HepG2 (cell line): ENCODE measurements around the gene NKAIN2. TPM values are rescaled to one million over a fixed set of nuclear protein-coding genes. Genes with fewer than 3 reads are reported as not detected.

ENCODE experiments used
- ATAC-seq: fragments of 200-7000 bp; cut with Tn5 transposase; 3 replicates; pipeline ENCODE4 v1.9.1; 2020; ENCODE audit warnings: mild to moderate bottlenecking, moderate library complexity
- BruUV-seq: library from RNA; stranded (reverse); fragments of 400-500 nt; replicated peaks from 2 replicates; lab custom pipeline; 2021; lab: Mats Ljungman, UMichigan
- CTCF ChIA-PET: fragments of 300-600 bp; formaldehyde crosslinking; extraction: SDS; loops from one replicate; lab custom pipeline; 2021; ENCODE audit warnings: low total read pairs, inconsistent platforms, low intra/inter-chr PET ratio; lab: Yijun Ruan, JAX
- POLR2A ChIA-PET: fragments of 350-600 bp; sonication (Branson Sonifier 250); formaldehyde crosslinking; loops from one replicate; lab custom pipeline; 2020; ENCODE audit warnings: antibody characterized with exemption, inconsistent platforms; lab: Yijun Ruan, JAX
- DNase-seq: peaks from one replicate; pipeline ENCODE4 v3.0.0-alpha.2; 2015; ENCODE audit warnings: low spot score
- FAIRE-seq: peaks from 3 replicates; lab custom pipeline; 2011; peaks lifted over from hg19 to GRCh38; lab: Jason Lieb, UNC
- H2AFZ ChIP-seq: one replicate; pipeline ENCODE4 v1.6.1; 2011; ENCODE audit warnings: low read length, inconsistent platforms
- H3K27ac ChIP-seq: fragments of 300-600 bp; 3 replicates; pipeline ENCODE4 v1.8.0; 2011; ENCODE audit warnings: mixed run types, mild to moderate bottlenecking, mixed read lengths, low read length, inconsistent platforms; ENCODE audit not compliant: insufficient read depth; ENCODE audit errors: extremely low read length
- H3K27me3 ChIP-seq, 2 experiments: fragments of 200-600 bp in 1 of 2; 2 replicates in 1 of 2; 3 replicates in 1 of 2; pipeline versions ENCODE4 v1.6.0 to v1.8.0; 2011; ENCODE audit warnings: low read length in 2 of 2, mild to moderate bottlenecking in 2 of 2, moderate library complexity in 2 of 2, inconsistent platforms in 1 of 2; ENCODE audit not compliant: insufficient read depth in 2 of 2, control insufficient read depth in 1 of 2
- H3K36me3 ChIP-seq, 2 experiments: fragments of 200-600 bp in 1 of 2; replicated peaks in 1 of 2; 2 replicates in 1 of 2; 3 replicates in 1 of 2; pipeline versions ENCODE4 v1.5.1 to v1.8.0; 2011; ENCODE audit warnings: low read length in 2 of 2, inconsistent platforms in 1 of 2; ENCODE audit not compliant: insufficient read depth in 2 of 2, control insufficient read depth in 1 of 2
- H3K4me1 ChIP-seq: 2 replicates; pipeline ENCODE4 v1.5.1; 2012; ENCODE audit warnings: low read length, inconsistent platforms; ENCODE audit not compliant: insufficient read depth
- H3K4me2 ChIP-seq: 2 replicates; pipeline ENCODE4 v1.6.0; 2011; ENCODE audit warnings: low read depth, low read length, inconsistent platforms
- H3K4me3 ChIP-seq, 3 experiments: fragments of 200-600 bp in 1 of 3; sonication (generic), shearing (Covaris generic) in 1 of 3; replicated peaks in 1 of 3; 2 replicates each; pipeline ENCODE4 v1.5.1; 2011 to 2016; ENCODE audit warnings: low read length in 3 of 3, inconsistent platforms in 2 of 3, low read depth in 2 of 3, mild to moderate bottlenecking in 2 of 3, control low read depth in 1 of 3, mixed read lengths in 1 of 3; ENCODE audit not compliant: insufficient read depth in 1 of 3
- H3K79me2 ChIP-seq: one replicate; pipeline ENCODE4 v1.6.1; 2011; ENCODE audit warnings: low read length, inconsistent platforms; ENCODE audit not compliant: insufficient read depth
- H3K9ac ChIP-seq: 2 replicates; pipeline ENCODE4 v1.6.0; 2011; ENCODE audit warnings: mild to moderate bottlenecking, low read depth, low read length, inconsistent platforms; ENCODE audit not compliant: insufficient read depth
- H3K9me3 ChIP-seq: 2 replicates; pipeline ENCODE4 v1.5.1; 2012; ENCODE audit warnings: mild to moderate bottlenecking, low read length
- H4K20me1 ChIP-seq: 2 replicates; pipeline ENCODE4 v1.6.0; 2011; ENCODE audit warnings: inconsistent platforms, mild to moderate bottlenecking, low read length, moderate library complexity; ENCODE audit not compliant: insufficient read depth
- THYN1 ChIP-seq: sonication (generic); formaldehyde crosslinking; IDR thresholded peaks from 2 replicates; pipeline ENCODE4 v1.8.1; 2023; ENCODE audit warnings: low read depth, mild to moderate bottlenecking, moderate library complexity, missing genetic modification reagents, borderline replicate concordance
- ZBTB20 ChIP-seq: sonication (generic); formaldehyde crosslinking; IDR thresholded peaks from 2 replicates; pipeline ENCODE4 v1.8.1; 2023; ENCODE audit warnings: missing genetic modification reagents, low read depth, mild to moderate bottlenecking, borderline replicate concordance
- ZNF280D ChIP-seq: sonication (generic); formaldehyde crosslinking; IDR thresholded peaks from 2 replicates; pipeline ENCODE4 v1.5.1; 2020; ENCODE audit warnings: mild to moderate bottlenecking, missing genetic modification reagents
- ZNF710 ChIP-seq: sonication (generic); formaldehyde crosslinking; IDR thresholded peaks from 2 replicates; pipeline ENCODE4 v1.5.0; 2020; ENCODE audit warnings: mild to moderate bottlenecking, missing genetic modification reagents, borderline replicate concordance
- ZNF841 ChIP-seq: sonication (generic); formaldehyde crosslinking; IDR thresholded peaks from 2 replicates; pipeline ENCODE4 v1.8.1; 2023; ENCODE audit warnings: missing genetic modification reagents, borderline replicate concordance
- WGBS: methylation state at CpG from one replicate; pipeline ENCODE4 v1.1.6; 2017; ENCODE audit warnings: low lambda C conversion rate; 5-methylcytosine and 5-hydroxymethylcytosine counted together
- in situ Hi-C: cut with HindIII; loops from 2 replicates; pipeline ENCODE4 v1.10.0; 2017; ENCODE audit warnings: low pct_unique_long_range_greater_than_20kb; ENCODE audit not compliant: extremely low pct_ligation_motif_present
- intact Hi-C: fragments of 100-400 bp; cut with micrococcal nuclease; formaldehyde crosslinking; loops from one replicate; pipeline ENCODE4 v1.10.0; 2022; ENCODE audit not compliant: unreplicated experiment
- polyA plus RNA-seq, 8 experiments: library from polyadenylated mRNA; depleted of rRNA in 3 of 8; stranded (reverse) in 7 of 8; unstranded in 1 of 8; fragments of >200 nt; fragmentation: Illumina TruSeq in 4 of 8; extraction: Trizol in 4 of 8; gene quantifications; 2 replicates each; pipeline versions ENCODE4 v1.2.1 to v1.2.3, GENCODE V29; 2011 to 2016; ENCODE audit warnings: low read depth in 4 of 8, missing spikeins in 1 of 8, mixed read lengths in 1 of 8; ENCODE audit not compliant: insufficient read depth in 1 of 8
- total RNA-seq, 5 experiments: library from RNA; depleted of rRNA; stranded (reverse); fragments of >200 nt; fragmentation: Illumina TruSeq; extraction: Trizol; gene quantifications; 2 replicates each; pipeline ENCODE4 v1.2.3, GENCODE V29; 2016; ENCODE audit warnings: low read depth in 1 of 5
- TF ChIP-seq, protein P1 (sequence below): sonication (generic); formaldehyde crosslinking; IDR thresholded peaks from 2 replicates; pipeline ENCODE4 v1.4.0; 2020; ENCODE audit warnings: missing genetic modification reagents

The NKAIN2 gene
- total and polyA plus RNA-seq, 2 of the 13 experiments (the other 11 are each of a cell fraction or from before 2014, with no cell fraction given): not detected

DNA sequence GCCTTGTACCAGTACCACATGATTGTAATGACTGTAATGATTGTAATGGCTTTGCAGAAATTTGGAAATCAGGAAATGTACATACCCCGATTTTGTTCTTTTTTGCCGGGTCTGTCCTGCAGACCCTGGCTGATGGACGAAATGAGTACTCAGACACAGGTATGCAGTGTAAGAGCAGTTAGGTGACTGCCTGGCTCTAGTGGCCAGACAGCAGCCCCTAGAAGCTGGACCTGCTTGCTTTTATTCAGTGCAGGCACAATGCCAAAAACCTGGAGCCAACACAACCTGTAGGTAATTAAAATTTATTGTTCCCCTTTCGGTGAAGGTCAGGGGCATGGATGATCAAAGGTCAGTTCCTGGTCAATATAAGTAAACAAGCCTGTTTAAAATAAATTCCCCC lies 346.0 kb downstream of the NKAIN2 start:
- Histone ChIP-seq H3K4me3 (no peak overlapping the region), H3K9me3 (no peaks in the 10 kb centered on the region), H4K20me1 (no peaks in the 10 kb centered on the region), H3K27me3 (no peaks in the 10 kb centered on the region), H3K9ac (no peak overlapping the region), H3K36me3 (no peaks in the 10 kb centered on the region), H3K27ac (no peak overlapping the region), H3K4me1 (no peaks in the 10 kb centered on the region; the same call in 1 of the 2 replicates), H2AFZ (no peak overlapping the region), H3K4me2 (no peak overlapping the region), H3K79me2 (no peaks in the 10 kb centered on the region)
- intact Hi-C loops: no loop called here
- no peak for ATAC-seq
- in situ Hi-C loops: no loop called here
- ChIA-PET POLR2A (no interaction called here), CTCF (no interaction called here)
- 31% methylated on average over 4 of the region's 4 CpGs for WGBS
- no peak for FAIRE-seq
- TF ChIP-seq THYN1 (CRISPR knock-in tag) (no peak), ZNF710 (CRISPR knock-in tag) (no peak), ZNF280D (CRISPR knock-in tag) (no peak), ZNF841 (CRISPR knock-in tag) (no peak), ZBTB20 (no peak)
- TF ChIP-seq, protein P1, sequence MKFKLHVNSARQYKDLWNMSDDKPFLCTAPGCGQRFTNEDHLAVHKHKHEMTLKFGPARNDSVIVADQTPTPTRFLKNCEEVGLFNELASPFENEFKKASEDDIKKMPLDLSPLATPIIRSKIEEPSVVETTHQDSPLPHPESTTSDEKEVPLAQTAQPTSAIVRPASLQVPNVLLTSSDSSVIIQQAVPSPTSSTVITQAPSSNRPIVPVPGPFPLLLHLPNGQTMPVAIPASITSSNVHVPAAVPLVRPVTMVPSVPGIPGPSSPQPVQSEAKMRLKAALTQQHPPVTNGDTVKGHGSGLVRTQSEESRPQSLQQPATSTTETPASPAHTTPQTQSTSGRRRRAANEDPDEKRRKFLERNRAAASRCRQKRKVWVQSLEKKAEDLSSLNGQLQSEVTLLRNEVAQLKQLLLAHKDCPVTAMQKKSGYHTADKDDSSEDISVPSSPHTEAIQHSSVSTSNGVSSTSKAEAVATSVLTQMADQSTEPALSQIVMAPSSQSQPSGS: no peak
- no peak for DNase-seq
- no TSS peak for BruUV-seq
